Neuronal stem cell (in vitro differentiated cells): ENCODE measurements around the gene SOST.
"Not testable (repeated sequence)": the region's sequence is repeated elsewhere in the genome, so short reads cannot be mapped to it uniquely, and the experiment has no call there.

Source experiments
- DNase-seq: peaks from one replicate; pipeline ENCODE4 v3.0.0-alpha.2; 2013; ENCODE audit warnings: low spot score
- H2AFZ ChIP-seq: one replicate; pipeline ENCODE4 v1.6.1; 2013; ENCODE audit warnings: mild to moderate bottlenecking, low read length, inconsistent platforms
- H2AK5ac ChIP-seq: 2 replicates; pipeline ENCODE4 v1.6.1; 2013; ENCODE audit warnings: low read depth, mild to moderate bottlenecking, inconsistent platforms, low read length, moderate library complexity, mixed read lengths
- H2BK120ac ChIP-seq: 2 replicates; pipeline ENCODE4 v1.6.1; 2013; ENCODE audit warnings: low read depth, mild to moderate bottlenecking, inconsistent platforms, low read length, moderate library complexity, mixed read lengths
- H2BK12ac ChIP-seq: one replicate; pipeline ENCODE4 v1.6.1; 2013; ENCODE audit warnings: low read length, inconsistent platforms
- H2BK15ac ChIP-seq: 2 replicates; pipeline ENCODE4 v1.6.1; 2013; ENCODE audit warnings: mild to moderate bottlenecking, low read length, inconsistent platforms, mixed read lengths
- H2BK5ac ChIP-seq: one replicate; pipeline ENCODE4 v1.6.1; 2013; ENCODE audit warnings: inconsistent platforms, mild to moderate bottlenecking, low read length, moderate library complexity
- H3K14ac ChIP-seq: one replicate; pipeline ENCODE4 v1.6.1; 2013; ENCODE audit warnings: low read length, inconsistent platforms
- H3K18ac ChIP-seq: 2 replicates; pipeline ENCODE4 v1.6.1; 2013; ENCODE audit warnings: low read length, inconsistent platforms
- H3K23ac ChIP-seq: 2 replicates; pipeline ENCODE4 v1.6.1; 2013; ENCODE audit warnings: low read depth, mild to moderate bottlenecking, mixed read lengths, low read length, inconsistent platforms; ENCODE audit not compliant: poor library complexity
- H3K27ac ChIP-seq: replicated peaks from 3 replicates; pipeline ENCODE4 v1.5.1; 2013; ENCODE audit warnings: low read length, inconsistent platforms
- H3K27me3 ChIP-seq, 3 experiments: 2 replicates each; pipeline ENCODE4 v1.6.1; 2013; ENCODE audit warnings: low read length in 3 of 3, mild to moderate bottlenecking in 2 of 3, inconsistent platforms in 1 of 3, low read depth in 1 of 3, mixed read lengths in 1 of 3, moderate library complexity in 1 of 3; ENCODE audit not compliant: control insufficient read depth in 3 of 3, insufficient read depth in 3 of 3
- H3K36me3 ChIP-seq, 2 donors: replicated peaks in 1 of 2; 2 replicates each; pipeline ENCODE4 v1.6.1; 2013; ENCODE audit warnings: low read length in 2 of 2; ENCODE audit not compliant: control insufficient read depth in 2 of 2, insufficient read depth in 2 of 2
- H3K4ac ChIP-seq: 2 replicates; pipeline ENCODE4 v1.6.1; 2013; ENCODE audit warnings: inconsistent platforms, mild to moderate bottlenecking, low read length, moderate library complexity
- H3K4me1 ChIP-seq, 2 donors: 1 replicate in 1 of 2; 2 replicates in 1 of 2; pipeline ENCODE4 v1.6.1; 2013; ENCODE audit warnings: low read length in 2 of 2, low read depth in 1 of 2; ENCODE audit not compliant: control insufficient read depth in 2 of 2, insufficient read depth in 1 of 2
- H3K4me2 ChIP-seq: one replicate; pipeline ENCODE4 v1.6.1; 2013; ENCODE audit warnings: mild to moderate bottlenecking, low read length, inconsistent platforms; ENCODE audit not compliant: insufficient read depth, poor library complexity, severe bottlenecking
- H3K4me3 ChIP-seq, 2 donors: 2 replicates each; pipeline ENCODE4 v1.5.1; 2013; ENCODE audit warnings: low read length in 2 of 2, mild to moderate bottlenecking in 2 of 2, inconsistent platforms in 1 of 2, moderate library complexity in 1 of 2
- H3K79me1 ChIP-seq: one replicate; pipeline ENCODE4 v1.6.1; 2013; ENCODE audit warnings: low read depth, mild to moderate bottlenecking, inconsistent platforms, low read length, moderate library complexity
- H3K9ac ChIP-seq: one replicate; pipeline ENCODE4 v1.6.1; 2013; ENCODE audit warnings: mild to moderate bottlenecking, low read depth, low read length, inconsistent platforms; ENCODE audit not compliant: poor library complexity
- H3K9me3 ChIP-seq, 2 donors: replicated peaks in 1 of 2; 2 replicates each; pipeline versions ENCODE3 to v1.6.1; 2013; ENCODE audit warnings: low read length in 2 of 2, mild to moderate bottlenecking in 2 of 2, inconsistent platforms in 1 of 2, low read depth in 1 of 2, mixed read lengths in 1 of 2, moderate library complexity in 1 of 2; ENCODE audit not compliant: control insufficient read depth in 2 of 2, insufficient read depth in 1 of 2
- H4K8ac ChIP-seq: one replicate; pipeline ENCODE4 v1.6.1; 2013; ENCODE audit warnings: low read depth, mild to moderate bottlenecking, inconsistent platforms, low read length, moderate library complexity
- H4K91ac ChIP-seq: one replicate; pipeline ENCODE4 v1.6.1; 2013; ENCODE audit warnings: low read length, low read depth, mild to moderate bottlenecking, inconsistent platforms; ENCODE audit not compliant: poor library complexity
- WGBS, 2 donors: extraction: QIAGEN DNeasy Blood & Tissue Kit; methylation state at CpG; one replicate each; pipeline ENCODE4 v1.1.7; 2013; ENCODE audit warnings: missing lambda C conversion rate in 2 of 2, mixed read lengths in 1 of 2; ENCODE audit not compliant: insufficient read length in 2 of 2, insufficient replicate concordance in 1 of 2; ENCODE audit errors: extremely low coverage in 2 of 2; 5-methylcytosine and 5-hydroxymethylcytosine counted together

SOST gene

GRCh38 chr17:43792668-43793067, 34.1 kb upstream of the SOST start:
- not testable (repeated sequence) for H3K79me1 ChIP-seq, H3K9ac ChIP-seq, H3K27me3 ChIP-seq, H3K18ac ChIP-seq, H2BK5ac ChIP-seq, DNase-seq, H2BK15ac ChIP-seq, H3K36me3 ChIP-seq, H2BK120ac ChIP-seq, H3K4me2 ChIP-seq, H2AFZ ChIP-seq, H3K9me3 ChIP-seq, H4K91ac ChIP-seq, H3K4ac ChIP-seq, H4K8ac ChIP-seq, H3K23ac ChIP-seq, H2BK12ac ChIP-seq, H3K14ac ChIP-seq, H3K4me3 ChIP-seq, H2AK5ac ChIP-seq, H3K27ac ChIP-seq, H3K4me1 ChIP-seq
- WGBS, 2 donors: no CpG with 5 or more reads among the region's 4 CpGs

DNA sequence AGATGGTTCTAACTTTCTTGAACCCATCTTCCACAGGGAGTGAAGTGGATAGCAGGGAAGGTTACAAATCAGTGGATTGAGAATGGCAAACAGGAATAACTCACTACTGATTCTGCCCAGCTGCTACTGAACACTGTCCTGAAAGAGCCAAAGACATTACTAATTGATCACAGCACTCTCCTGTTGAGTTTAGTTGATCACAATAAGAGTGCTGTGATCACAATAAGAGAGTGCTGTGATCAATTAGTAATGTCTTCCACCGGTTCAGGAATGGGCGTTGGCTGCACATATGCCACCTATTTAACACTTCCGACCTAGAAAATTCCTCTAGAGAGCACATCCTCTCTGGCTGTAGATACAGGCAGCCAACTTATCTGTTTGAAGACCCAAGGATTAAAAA, 33.0 kb upstream of the SOST start:
- no peak overlapping the region for H3K9ac ChIP-seq
- H2BK120ac ChIP-seq: no peak overlapping the region
- no peak overlapping the region for H2BK5ac ChIP-seq
- no CpG with 5 or more reads among the region's 3 CpGs for WGBS, 2 donors
- H2BK12ac ChIP-seq: no peak overlapping the region
- no peak overlapping the region for H2BK15ac ChIP-seq
- H3K4ac ChIP-seq: no peak overlapping the region
- H3K79me1 ChIP-seq: no peaks in the 10 kb centered on the region
- no peak overlapping the region for H3K4me2 ChIP-seq
- peaks cover 0 to 2% of the 10 kb centered on the region in 2 donors for H3K9me3 ChIP-seq
- H3K23ac ChIP-seq: no peak overlapping the region
- H3K4me1 ChIP-seq: no peaks in the 10 kb centered on the region
- no peaks in the 10 kb centered on the region for H3K27me3 ChIP-seq
- no peak for DNase-seq
- H4K8ac ChIP-seq: no peak overlapping the region
- H3K36me3 ChIP-seq: no peaks in the 10 kb centered on the region
- no peak overlapping the region for H3K14ac ChIP-seq
- H3K4me3 ChIP-seq: peak overlapping the region in 1 of 2 donors; percentile 38
- H3K18ac ChIP-seq: no peak overlapping the region
- H4K91ac ChIP-seq: no peak overlapping the region
- no peak overlapping the region for H3K27ac ChIP-seq
- no peak overlapping the region for H2AK5ac ChIP-seq
- peak overlapping the region; percentile 83 for H2AFZ ChIP-seq

DNA sequence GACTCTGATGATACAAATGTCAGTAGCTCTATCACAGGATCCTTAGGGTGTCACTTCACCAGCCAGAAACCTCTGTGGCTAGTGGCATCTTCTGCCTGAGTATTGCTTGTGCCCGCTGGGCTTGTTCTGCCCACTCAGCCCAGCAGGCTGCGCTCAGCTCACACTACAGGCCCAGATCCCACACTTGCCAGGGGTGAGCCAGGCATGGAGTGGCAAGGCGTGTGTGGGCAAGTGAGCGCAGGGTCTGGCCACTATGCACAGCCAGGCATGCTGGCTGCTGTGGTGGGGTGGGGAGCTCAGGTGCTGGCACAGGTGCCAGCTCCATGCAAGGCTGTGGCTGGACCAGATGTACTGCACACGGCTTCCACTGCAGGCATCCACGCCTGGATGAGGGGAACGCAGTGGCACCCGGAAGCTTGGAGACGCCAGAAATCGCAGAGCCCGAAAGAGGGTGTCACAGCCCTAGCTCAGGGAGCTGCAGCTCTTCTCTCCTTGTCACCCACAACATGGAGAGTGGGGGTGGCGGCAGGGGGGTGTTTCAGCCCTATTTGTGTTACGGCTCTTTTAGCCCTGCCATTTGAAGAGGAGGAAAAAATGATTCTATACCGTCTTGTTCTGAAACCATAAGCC, 31.8 kb upstream of the SOST start:
- Histone ChIP-seq H2BK12ac (peak overlapping the region; percentile 78), H3K23ac (peak overlapping the region; percentile 39), H2BK15ac (no peak overlapping the region), H3K36me3 (no peaks in the 10 kb centered on the region), H3K4ac (no peak overlapping the region), H2BK120ac (peak overlapping the region; percentile 63), H4K91ac (no peak overlapping the region), H3K9me3 (peaks cover 0 to 2% of the 10 kb centered on the region in 2 donors), H2AK5ac (no peak overlapping the region), H3K4me1 (no peaks in the 10 kb centered on the region), H3K4me3 (peak overlapping the region in 1 of 2 donors; percentile 15), H3K27me3 (no peaks in the 10 kb centered on the region), H3K9ac (no peak overlapping the region), H3K4me2 (no peak overlapping the region), H3K18ac (peak overlapping the region; percentile 66), H3K14ac (peak overlapping the region; percentile 23), H3K79me1 (no peaks in the 10 kb centered on the region), H2AFZ (no peak overlapping the region), H3K27ac (no peak overlapping the region), H2BK5ac (no peak overlapping the region), H4K8ac (no peak overlapping the region)
- DNase-seq: no peak
- WGBS, 2 donors: no CpG with 5 or more reads among the region's 14 CpGs

GRCh38 chr17:43789482-43789881, 30.9 kb upstream of the SOST start:
- Histone ChIP-seq H3K9ac (no peak overlapping the region), H3K79me1 (no peaks in the 10 kb centered on the region), H2AFZ (no peak overlapping the region), H3K18ac (no peak overlapping the region), H2BK12ac (no peak overlapping the region), H3K27me3 (peaks cover 0 to under 1% (median 0%) of the 10 kb centered on the region in 3 experiments), H2BK120ac (no peak overlapping the region), H3K4me3 (no peak overlapping the region), H3K9me3 (peaks cover 0 to 2% of the 10 kb centered on the region in 2 donors), H3K27ac (no peak overlapping the region), H3K23ac (no peak overlapping the region), H3K14ac (no peak overlapping the region), H3K4me1 (no peaks in the 10 kb centered on the region), H2BK5ac (no peak overlapping the region), H3K4ac (no peak overlapping the region), H2BK15ac (no peak overlapping the region), H4K91ac (no peak overlapping the region), H4K8ac (no peak overlapping the region), H2AK5ac (no peak overlapping the region), H3K36me3 (no peaks in the 10 kb centered on the region), H3K4me2 (no peak overlapping the region)
- DNase-seq: no peak
- WGBS, 2 donors: no CpG with 5 or more reads among the region's 1 CpG
